AG09319 (cell line): ENCODE results near the gene ZNF611.
"Not testable (repeated sequence)": the region's sequence is repeated elsewhere in the genome, so short reads cannot be mapped to it uniquely, and the experiment has no call there.

ENCODE experiments used
- DNase-seq: peaks from one replicate; pipeline ENCODE4 v3.0.0-alpha.2; 2010; ENCODE audit warnings: low read depth; ENCODE audit errors: extremely low read depth
- TF ChIP-seq, protein P1 (sequence below): IDR thresholded peaks from 2 replicates; pipeline ENCODE4 v1.5.1; 2011; ENCODE audit warnings: low read depth, mild to moderate bottlenecking, inconsistent platforms, low read length, moderate library complexity

Gene ZNF611

DNA sequence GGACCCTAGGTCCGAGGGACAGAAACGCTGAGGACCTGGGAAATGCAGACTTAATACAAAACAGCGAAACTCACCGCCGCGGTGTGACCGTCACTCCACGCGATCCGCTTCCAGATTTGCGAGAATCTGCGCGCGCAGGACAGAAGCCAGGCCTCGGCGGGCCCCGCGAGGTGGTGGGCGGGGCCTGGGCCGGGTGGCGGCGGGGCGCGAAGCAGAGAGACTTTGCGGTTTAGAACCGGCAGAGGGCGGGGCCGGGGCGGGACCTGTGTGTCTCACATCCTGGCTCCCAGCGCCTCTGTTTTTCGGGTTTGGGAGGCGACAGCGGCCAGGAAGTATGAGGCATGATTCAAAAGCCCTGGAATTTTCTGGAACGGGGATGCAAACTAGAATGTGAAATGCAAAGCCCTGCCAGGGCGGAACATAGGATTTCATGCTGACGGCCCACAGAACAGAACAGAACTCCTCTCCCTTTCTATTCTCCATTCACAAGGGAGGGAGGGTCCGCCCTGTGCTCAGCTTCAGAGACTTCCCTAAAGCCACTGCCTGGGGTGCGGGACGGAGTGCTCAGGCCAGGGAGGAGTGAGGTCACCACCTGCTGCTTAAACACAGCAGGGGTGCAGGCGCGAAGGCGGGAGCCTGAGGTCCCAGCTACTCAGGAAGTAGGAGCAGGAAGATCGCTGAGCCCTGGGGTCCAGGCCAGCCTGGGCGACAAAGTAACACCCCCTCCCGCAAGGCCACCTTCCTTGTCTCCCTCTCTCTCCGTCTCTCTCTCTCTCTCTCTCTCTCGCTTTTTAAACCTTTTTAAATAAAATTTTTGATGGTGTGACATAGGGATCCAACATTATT lies 44.3 kb downstream of the ZNF611 start:
- peak; percentile 82 for DNase-seq
- TF ChIP-seq, protein P1, sequence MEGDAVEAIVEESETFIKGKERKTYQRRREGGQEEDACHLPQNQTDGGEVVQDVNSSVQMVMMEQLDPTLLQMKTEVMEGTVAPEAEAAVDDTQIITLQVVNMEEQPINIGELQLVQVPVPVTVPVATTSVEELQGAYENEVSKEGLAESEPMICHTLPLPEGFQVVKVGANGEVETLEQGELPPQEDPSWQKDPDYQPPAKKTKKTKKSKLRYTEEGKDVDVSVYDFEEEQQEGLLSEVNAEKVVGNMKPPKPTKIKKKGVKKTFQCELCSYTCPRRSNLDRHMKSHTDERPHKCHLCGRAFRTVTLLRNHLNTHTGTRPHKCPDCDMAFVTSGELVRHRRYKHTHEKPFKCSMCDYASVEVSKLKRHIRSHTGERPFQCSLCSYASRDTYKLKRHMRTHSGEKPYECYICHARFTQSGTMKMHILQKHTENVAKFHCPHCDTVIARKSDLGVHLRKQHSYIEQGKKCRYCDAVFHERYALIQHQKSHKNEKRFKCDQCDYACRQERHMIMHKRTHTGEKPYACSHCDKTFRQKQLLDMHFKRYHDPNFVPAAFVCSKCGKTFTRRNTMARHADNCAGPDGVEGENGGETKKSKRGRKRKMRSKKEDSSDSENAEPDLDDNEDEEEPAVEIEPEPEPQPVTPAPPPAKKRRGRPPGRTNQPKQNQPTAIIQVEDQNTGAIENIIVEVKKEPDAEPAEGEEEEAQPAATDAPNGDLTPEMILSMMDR, result no peak

DNA sequence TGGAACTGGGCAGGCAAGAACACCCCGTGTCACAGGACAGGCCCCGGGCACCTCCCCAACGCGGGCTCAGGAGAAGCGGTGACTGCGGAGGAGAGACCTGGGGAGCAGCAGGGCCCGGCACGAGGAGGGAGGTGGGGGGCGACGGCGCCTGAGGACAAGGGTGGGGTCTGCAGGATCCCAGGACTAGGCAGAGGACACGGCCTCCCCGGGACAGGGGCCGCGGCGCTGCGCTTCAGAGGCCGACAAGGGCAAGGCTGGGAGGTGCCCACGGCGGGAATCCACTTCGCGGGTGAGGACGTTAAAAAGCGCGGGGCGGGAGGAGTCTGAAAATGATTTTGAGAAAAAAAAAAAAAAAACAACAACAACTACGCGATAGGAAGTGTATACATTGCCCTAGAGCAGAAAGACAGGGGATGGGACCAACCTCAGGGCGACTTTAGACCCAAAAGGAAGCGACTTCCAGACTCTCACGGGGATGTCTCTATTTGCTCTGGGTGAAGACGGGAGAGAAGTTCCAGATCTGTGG lies 44.9 kb downstream of the ZNF611 start:
- TF ChIP-seq, protein P1, result no peak
- DNase-seq, result no peak

DNA sequence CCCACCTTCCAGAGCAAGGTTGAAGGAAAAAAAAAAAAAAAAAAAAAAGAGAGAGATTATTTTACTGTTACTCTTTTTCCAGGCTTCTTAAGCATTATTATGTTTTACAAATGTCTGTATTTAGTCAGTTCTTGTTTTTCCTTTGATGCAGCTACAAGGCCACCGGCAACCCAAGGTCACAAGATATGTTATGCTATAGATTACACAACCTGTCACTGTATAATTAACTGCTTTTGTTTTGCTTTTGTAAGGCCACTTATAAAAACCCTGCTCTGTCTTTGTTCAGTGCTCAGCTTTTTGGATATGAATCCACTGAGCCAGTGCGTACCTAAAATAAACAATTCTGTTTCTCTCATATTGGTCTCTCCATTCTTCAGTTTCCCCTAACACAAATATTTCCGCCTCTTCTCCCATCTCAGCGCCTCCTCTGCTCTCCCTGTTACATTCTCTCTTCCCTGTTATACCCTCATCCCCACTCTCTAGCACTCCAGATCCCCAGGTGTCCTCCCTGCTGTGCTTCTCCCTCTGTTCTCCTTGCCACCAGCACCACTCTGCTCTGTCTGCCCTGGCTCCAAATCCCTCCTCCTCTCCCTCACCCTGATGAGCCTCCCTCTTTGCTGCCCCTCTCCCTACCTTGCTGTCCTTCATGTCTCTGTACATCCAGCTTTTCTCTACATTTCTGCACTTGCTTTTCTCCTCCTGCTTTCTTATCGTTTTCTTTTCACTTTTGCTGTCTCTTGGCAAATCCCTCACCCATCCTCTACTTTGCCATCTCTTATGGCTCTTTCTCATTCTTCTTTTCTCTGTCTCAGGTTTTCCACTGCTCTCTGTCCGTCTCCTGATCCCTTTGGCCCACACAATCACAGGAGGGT lies 45.7 kb downstream of the ZNF611 start:
- DNase-seq, result not testable (repeated sequence)

DNA sequence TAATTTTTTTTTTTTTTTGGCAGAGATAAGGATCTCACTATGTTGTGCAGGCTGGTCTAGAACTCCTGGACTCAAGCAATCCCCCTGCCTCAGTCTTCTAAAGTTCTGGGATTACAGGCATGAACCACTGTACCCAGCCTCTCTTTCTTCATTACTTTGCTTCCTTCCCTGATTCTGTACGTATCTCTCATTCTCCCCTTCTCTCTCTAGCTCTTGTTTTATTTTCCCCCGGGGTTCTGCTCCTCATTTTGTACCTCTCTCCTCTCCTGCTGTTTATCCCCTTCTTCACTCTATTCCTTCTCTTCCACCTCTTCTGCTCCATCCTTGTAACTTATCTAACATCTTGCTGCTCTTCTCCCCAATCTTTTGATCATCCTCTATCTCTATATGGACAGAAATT lies 46.5 kb downstream of the ZNF611 start:
- TF ChIP-seq, protein P1, result no peak
- DNase-seq, result no peak

DNA sequence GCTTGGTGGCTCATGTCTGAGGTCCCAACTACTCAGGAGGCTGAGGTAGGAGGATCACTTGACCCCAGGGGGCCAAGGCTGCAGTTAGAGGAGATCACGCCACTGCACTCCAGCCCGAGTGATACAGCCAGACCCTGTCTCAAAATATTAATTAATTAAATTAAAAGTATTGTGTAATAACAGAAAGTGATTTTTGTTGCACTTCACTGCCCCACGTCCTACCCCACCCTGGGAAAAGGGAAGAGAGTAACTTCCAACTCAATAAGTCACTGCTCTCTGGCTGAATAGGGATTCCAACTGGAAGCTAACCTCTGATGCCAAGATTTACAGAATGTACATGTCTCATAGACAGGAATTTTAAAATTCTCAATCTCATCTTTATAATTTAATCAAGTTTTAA lies 47.2 kb downstream of the ZNF611 start:
- TF ChIP-seq, protein P1, result no peak

DNA sequence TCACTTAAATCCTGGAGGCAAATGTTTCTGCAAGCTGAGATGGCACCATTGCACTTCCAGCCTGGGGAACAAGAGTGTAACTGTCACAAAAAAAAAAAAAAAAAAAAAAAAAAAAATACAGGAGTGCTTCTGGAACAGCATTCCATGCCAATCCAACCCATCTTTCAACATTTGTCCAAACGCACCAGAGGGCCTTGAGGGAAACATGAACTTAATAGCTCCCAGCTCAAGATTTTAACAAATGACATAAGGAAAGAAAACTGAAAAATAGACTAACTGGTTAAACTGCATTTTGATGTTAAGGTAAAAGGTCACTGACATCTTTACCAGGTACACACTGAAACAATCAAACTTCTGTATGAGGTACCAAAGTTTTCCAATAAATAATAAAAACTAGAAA lies 49.0 kb downstream of the ZNF611 start:
- TF ChIP-seq, protein P1, result no peak
- no peak for DNase-seq

More for the DNA sequence above, 47.2 kb downstream of the ZNF611 start:
- no peak for DNase-seq

DNA sequence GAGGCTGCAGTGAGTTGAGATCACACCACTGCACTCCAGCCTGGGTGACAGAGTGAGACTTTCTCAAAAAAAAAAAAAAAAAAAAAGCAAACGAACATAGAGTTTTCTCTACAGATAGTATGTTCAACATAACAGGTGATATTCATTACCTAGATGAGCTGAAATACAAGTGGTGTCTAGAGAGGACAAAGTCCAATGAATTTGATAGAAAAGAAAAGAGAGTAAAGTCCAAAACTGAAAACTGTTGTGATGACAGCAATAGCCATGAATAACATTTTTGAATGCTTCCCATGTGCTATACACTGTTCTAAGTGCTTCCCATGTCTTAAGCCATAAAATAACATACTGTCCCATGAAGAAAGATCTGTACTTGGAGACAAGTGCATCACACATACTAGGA lies 53.6 kb downstream of the ZNF611 start:
- not testable (repeated sequence) for DNase-seq

DNA sequence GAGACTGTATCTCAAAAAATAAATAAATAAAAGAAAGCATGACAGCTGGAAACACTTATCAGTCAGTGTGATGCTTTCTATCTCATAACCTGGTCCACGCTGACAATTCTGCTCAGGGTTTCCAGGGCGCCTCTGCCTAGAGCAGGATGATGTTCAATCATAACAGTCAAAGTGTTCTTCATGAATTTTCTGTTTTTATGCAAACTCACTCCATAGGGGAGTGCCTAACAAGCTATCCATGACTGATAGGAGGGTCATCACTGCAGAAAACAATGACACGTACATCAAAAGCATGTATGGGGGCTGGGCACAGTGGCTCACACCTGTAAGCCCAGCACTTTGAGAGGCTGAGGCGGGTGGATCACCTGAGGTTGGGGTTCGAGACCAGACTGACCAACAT lies 55.2 kb downstream of the ZNF611 start:
- no peak for DNase-seq
- TF ChIP-seq, protein P1, result no peak

DNA sequence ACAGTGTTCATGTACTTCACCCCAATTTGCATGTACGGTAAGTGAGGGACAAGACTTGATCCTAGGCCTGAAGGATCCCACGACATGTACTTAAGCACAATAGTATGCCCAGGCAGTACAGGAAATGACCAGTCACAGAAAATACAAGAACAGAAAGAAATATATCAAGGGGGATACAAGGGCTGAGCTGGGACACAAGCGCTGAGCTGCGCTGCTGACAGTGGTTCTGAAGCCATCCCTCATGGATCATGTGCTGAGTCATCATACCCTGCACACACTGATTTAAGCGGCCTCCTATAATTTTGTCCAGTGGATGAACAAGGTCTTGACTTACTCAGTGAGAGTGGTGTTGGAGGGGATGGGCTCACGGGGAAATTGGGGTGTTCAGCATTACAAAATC lies 59.6 kb downstream of the ZNF611 start:
- DNase-seq, result not testable (repeated sequence)
